Endothelial cell (in vitro differentiated cells): ENCODE data around the gene STARD13. TPM values are rescaled to one million over a fixed set of nuclear protein-coding genes. Genes with fewer than 3 reads are reported as not detected.
"Not testable (repeated sequence)": the region's sequence is repeated elsewhere in the genome, so short reads cannot be mapped to it uniquely, and the experiment has no call there.

ENCODE experiments used
- DNase-seq: peaks from one replicate; pipeline ENCODE4 v3.0.0; 2021; ENCODE audit warnings: low spot score
- H3K27ac Mint-ChIP-seq: one replicate; pipeline ENCODE4 v1.8.0; 2021; ENCODE audit warnings: mixed read lengths, inconsistent platforms; ENCODE audit not compliant: unreplicated experiment
- H3K27me3 Mint-ChIP-seq: one replicate; pipeline ENCODE4 v1.8.0; 2021; ENCODE audit warnings: mild to moderate bottlenecking, moderate library complexity, mixed read lengths, inconsistent platforms; ENCODE audit not compliant: unreplicated experiment
- H3K36me3 Mint-ChIP-seq: one replicate; pipeline ENCODE4 v1.8.0; 2021; ENCODE audit warnings: mild to moderate bottlenecking, low read depth, mixed read lengths, inconsistent platforms; ENCODE audit not compliant: unreplicated experiment
- H3K4me1 Mint-ChIP-seq: one replicate; pipeline ENCODE4 v1.8.0; 2021; ENCODE audit warnings: mild to moderate bottlenecking, mixed read lengths, inconsistent platforms; ENCODE audit not compliant: unreplicated experiment
- H3K4me3 Mint-ChIP-seq: one replicate; pipeline ENCODE4 v1.8.0; 2021; ENCODE audit warnings: mild to moderate bottlenecking, mixed read lengths, inconsistent platforms; ENCODE audit not compliant: unreplicated experiment
- H3K9me3 Mint-ChIP-seq: one replicate; pipeline ENCODE4 v1.8.0; 2021; ENCODE audit warnings: mixed read lengths, inconsistent platforms; ENCODE audit not compliant: unreplicated experiment
- CTCF ChIP-seq: fragments of 200-600 bp; sonication (generic); IDR thresholded peaks from one replicate; pipeline ENCODE4 v1.5.0; 2021; ENCODE audit warnings: antibody characterized with exemption; ENCODE audit not compliant: unreplicated experiment
- total RNA-seq: library from RNA; stranded (reverse); fragmentation: NEBNext Ultra II Directional; extraction: Animal tissue kit (Norgen Biotek cat#: 25700); gene quantifications from one replicate; pipeline ENCODE4 v1.2.1, GENCODE V29; 2021; ENCODE audit not compliant: unreplicated experiment

The STARD13 gene
- total RNA-seq, 1 donor from 2014 or later, result 63.8 TPM

DNA sequence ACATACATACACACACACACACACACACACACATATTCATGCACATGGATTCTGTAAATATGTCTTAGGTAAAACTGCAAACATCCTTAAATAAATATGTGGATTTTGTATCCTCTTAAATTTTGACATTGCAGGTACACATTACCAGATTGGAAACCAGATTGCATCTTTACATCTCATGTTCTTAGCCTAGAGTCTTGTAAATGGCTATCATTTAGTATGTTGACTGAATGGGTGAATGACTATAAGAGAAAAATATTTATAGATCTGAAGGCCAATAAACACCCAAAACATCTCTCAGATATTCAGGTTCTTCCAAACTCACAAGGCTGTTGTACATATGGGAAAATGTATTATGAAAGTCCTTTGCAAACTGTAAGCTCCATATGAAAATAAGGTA, 104.3 kb downstream of the STARD13 start:
- H3K36me3 Mint-ChIP-seq, result peaks cover 26% of the 10 kb centered on the region
- no peak overlapping the region for H3K27ac Mint-ChIP-seq
- H3K4me3 Mint-ChIP-seq, result no peak overlapping the region
- no peak for TF ChIP-seq CTCF
- no peaks in the 10 kb centered on the region for H3K9me3 Mint-ChIP-seq
- no peak for DNase-seq
- H3K27me3 Mint-ChIP-seq, result no peaks in the 10 kb centered on the region
- H3K4me1 Mint-ChIP-seq, result peaks cover 41% of the 10 kb centered on the region

DNA sequence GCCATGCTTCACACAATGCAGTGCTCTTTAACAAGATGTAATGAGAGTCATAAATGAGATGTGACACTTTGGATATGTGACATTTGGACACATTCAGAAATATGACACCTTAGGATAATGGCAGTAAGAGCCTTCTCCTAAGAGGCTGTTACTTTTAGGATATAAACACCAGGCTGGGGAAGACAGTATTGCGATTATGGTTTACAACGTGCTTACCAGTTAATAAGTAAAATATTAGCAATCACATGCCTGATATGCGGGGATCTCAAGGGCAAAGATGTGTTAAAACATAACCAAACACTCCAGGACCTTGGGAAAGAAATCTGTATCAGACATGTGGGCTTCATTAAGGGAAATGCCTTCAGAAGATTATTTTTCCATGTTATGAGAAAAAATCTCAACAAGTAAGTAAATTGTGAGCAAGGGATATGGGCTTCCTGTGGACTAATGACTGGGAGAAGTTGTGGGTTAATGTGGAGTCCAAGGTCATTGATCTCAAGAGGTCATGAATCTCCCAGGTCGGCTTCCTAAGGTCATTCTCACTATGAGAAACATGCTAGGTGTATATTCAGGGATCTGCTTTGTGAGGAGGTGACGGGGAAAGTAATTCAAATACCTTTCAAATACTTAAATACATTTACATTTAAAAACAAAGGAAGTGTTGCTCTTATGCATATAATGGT, 105.3 kb downstream of the STARD13 start:
- DNase-seq, result no peak
- Mint-ChIP-seq H3K9me3 (no peaks in the 10 kb centered on the region), H3K27me3 (no peaks in the 10 kb centered on the region), H3K4me3 (peak overlapping the region; percentile 43), H3K36me3 (peaks cover 22% of the 10 kb centered on the region), H3K27ac (no peak overlapping the region), H3K4me1 (peaks cover 32% of the 10 kb centered on the region)
- TF ChIP-seq CTCF, result no peak

- Mint-ChIP-seq H3K9me3 (no peaks in the 10 kb centered on the region), H3K36me3 (peaks cover 22% of the 10 kb centered on the region), H3K27ac (no peak overlapping the region), H3K27me3 (no peaks in the 10 kb centered on the region), H3K4me1 (peaks cover 31% of the 10 kb centered on the region), H3K4me3 (no peak overlapping the region)
- no peak for TF ChIP-seq CTCF
- DNase-seq, result no peak
These were observed 106.1 kb downstream of the STARD13 start for GRCh38 chr13:33179463-33179862.

GRCh38 chr13:33178209-33178840, 107.2 kb downstream of the STARD13 start:
- Mint-ChIP-seq H3K27me3 (peaks cover 1% of the 10 kb centered on the region), H3K4me3 (no peak overlapping the region), H3K36me3 (peaks cover 21% of the 10 kb centered on the region), H3K4me1 (peaks cover 25% of the 10 kb centered on the region), H3K9me3 (no peaks in the 10 kb centered on the region), H3K27ac (no peak overlapping the region)
- DNase-seq, result no peak
- TF ChIP-seq CTCF, result no peak

DNA sequence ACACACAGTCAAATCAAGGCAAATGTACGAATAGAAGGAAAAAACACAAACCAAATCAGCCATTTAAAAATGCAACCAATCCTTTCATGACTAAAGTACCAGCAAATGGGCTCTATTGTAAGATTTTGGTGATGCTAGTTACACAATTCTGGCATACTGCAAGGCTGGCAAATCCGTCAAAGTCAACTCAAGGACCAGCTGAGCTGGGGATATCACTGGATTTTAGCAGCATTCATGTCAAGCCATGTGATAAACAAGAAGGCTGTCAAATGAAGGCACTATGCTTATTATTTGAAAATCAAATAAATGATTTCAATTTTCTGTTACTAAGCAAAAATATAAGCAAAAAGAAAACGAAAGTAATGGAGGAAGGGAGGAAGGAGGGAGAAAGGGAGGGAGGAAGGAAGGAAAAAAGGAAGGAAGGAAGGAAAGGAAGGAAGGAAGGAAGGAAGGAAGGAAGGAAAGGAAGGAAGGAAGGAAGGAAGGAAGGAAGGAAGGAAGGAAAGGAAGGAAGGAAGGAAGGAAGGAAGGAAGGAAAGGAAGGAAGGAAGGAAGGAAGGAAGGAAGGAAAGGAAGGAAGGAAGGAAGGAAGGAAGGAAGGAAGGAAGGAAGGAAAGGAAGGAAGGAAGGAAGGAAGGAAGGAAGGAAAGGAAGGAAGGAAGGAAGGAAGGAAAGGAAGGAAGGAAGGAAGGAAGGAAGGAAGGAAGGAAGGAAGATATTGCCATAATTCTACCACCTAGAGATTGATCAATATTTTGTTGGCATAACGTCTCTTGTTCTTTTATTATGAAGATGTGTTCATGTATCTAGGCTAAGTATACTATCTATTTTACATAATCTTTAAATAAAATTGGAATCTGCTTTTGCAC, 108.0 kb downstream of the STARD13 start:
- not testable (repeated sequence) for H3K27me3 Mint-ChIP-seq, DNase-seq, H3K9me3 Mint-ChIP-seq, H3K4me3 Mint-ChIP-seq, H3K27ac Mint-ChIP-seq
- peaks cover 17% of the 10 kb centered on the region for H3K36me3 Mint-ChIP-seq
- peaks cover 20% of the 10 kb centered on the region for H3K4me1 Mint-ChIP-seq
